Activated T-helper 17 cell treated with anti-CD3 and anti-CD28 coated beads, Interleukin-2, amount 50 U/mL, for 72 hours (primary cell): ENCODE measurements around the gene UBE2H. TPM values are rescaled to one million over a fixed set of nuclear protein-coding genes. Genes with fewer than 3 reads are reported as not detected.

Source experiments
- ATAC-seq: fragments of 150-1000 bp; cut with Tn5 transposase; replicated peaks from 2 replicates; pipeline ENCODE4 v1.10.0; 2021; ENCODE audit warnings: mild to moderate bottlenecking, moderate library complexity
- H3K27ac Mint-ChIP-seq: one replicate; pipeline ENCODE4 v1.8.0; 2022; ENCODE audit warnings: mixed read lengths
- H3K27me3 Mint-ChIP-seq: one replicate; pipeline ENCODE4 v1.8.0; 2022; ENCODE audit warnings: mixed read lengths
- H3K36me3 Mint-ChIP-seq: one replicate; pipeline ENCODE4 v1.8.0; 2022; ENCODE audit warnings: low read depth, mild to moderate bottlenecking, mixed read lengths
- H3K4me1 Mint-ChIP-seq: one replicate; pipeline ENCODE4 v1.8.0; 2022; ENCODE audit warnings: mixed read lengths
- H3K4me3 Mint-ChIP-seq: one replicate; pipeline ENCODE4 v1.8.0; 2022; ENCODE audit warnings: mild to moderate bottlenecking, mixed read lengths
- H3K9me3 Mint-ChIP-seq: one replicate; pipeline ENCODE4 v1.8.0; 2022; ENCODE audit warnings: mixed read lengths
- total RNA-seq, 2 donors: library from RNA; stranded (reverse); gene quantifications; one replicate each; pipeline ENCODE4 v1.2.3, GENCODE V29; 2022

UBE2H gene
- total RNA-seq, 2 donors from 2014 or later, result 27.8 to 54.0 TPM

- Mint-ChIP-seq H3K27ac (no peak overlapping the region), H3K9me3 (no peaks in the 10 kb centered on the region), H3K4me1 (no peaks in the 10 kb centered on the region), H3K4me3 (no peak overlapping the region), H3K27me3 (no peaks in the 10 kb centered on the region), H3K36me3 (peaks cover 21% of the 10 kb centered on the region)
- no peak for ATAC-seq
These were observed 12.4 kb downstream of the UBE2H start for GRCh38 chr7:129940329-129940728.

- H3K9me3 Mint-ChIP-seq, result no peaks in the 10 kb centered on the region
- H3K4me3 Mint-ChIP-seq, result no peak overlapping the region
- H3K27ac Mint-ChIP-seq, result no peak overlapping the region
- no peak for ATAC-seq
- no peaks in the 10 kb centered on the region for H3K4me1 Mint-ChIP-seq
- no peaks in the 10 kb centered on the region for H3K27me3 Mint-ChIP-seq
- H3K36me3 Mint-ChIP-seq, result peaks cover 16% of the 10 kb centered on the region
These were observed 12.9 kb downstream of the UBE2H start for GRCh38 chr7:129939881-129940280.

- Mint-ChIP-seq H3K27ac (no peak overlapping the region), H3K4me1 (peaks cover 5% of the 10 kb centered on the region)
These were observed 19.1 kb downstream of the UBE2H start for GRCh38 chr7:129933627-129934026.

GRCh38 chr7:129926618-129927017 is 26.1 kb downstream of the UBE2H start:
- ATAC-seq, result peak; percentile 53
- H3K27me3 Mint-ChIP-seq, result no peaks in the 10 kb centered on the region
- H3K4me3 Mint-ChIP-seq, result no peak overlapping the region
- peaks cover 21% of the 10 kb centered on the region for H3K4me1 Mint-ChIP-seq
- peaks cover 43% of the 10 kb centered on the region for H3K36me3 Mint-ChIP-seq
- H3K27ac Mint-ChIP-seq, result peak overlapping the region; percentile 22
- no peaks in the 10 kb centered on the region for H3K9me3 Mint-ChIP-seq

More at GRCh38 chr7:129933627-129934026, 19.1 kb downstream of the UBE2H start:
- Mint-ChIP-seq H3K4me3 (no peak overlapping the region), H3K27me3 (no peaks in the 10 kb centered on the region), H3K9me3 (no peaks in the 10 kb centered on the region), H3K36me3 (peaks cover 27% of the 10 kb centered on the region)
- ATAC-seq, result no peak

- Mint-ChIP-seq H3K27me3 (no peaks in the 10 kb centered on the region), H3K36me3 (peaks cover 52% of the 10 kb centered on the region), H3K4me1 (peaks cover 21% of the 10 kb centered on the region), H3K9me3 (no peaks in the 10 kb centered on the region), H3K4me3 (no peak overlapping the region), H3K27ac (no peak overlapping the region)
- no peak for ATAC-seq
These were observed 27.3 kb downstream of the UBE2H start for GRCh38 chr7:129925416-129926002.

- no peaks in the 10 kb centered on the region for H3K27me3 Mint-ChIP-seq
- peaks cover 23% of the 10 kb centered on the region for H3K4me1 Mint-ChIP-seq
- H3K27ac Mint-ChIP-seq, result peak overlapping the region; percentile 77
- H3K4me3 Mint-ChIP-seq, result peak overlapping the region; percentile 62
- H3K36me3 Mint-ChIP-seq, result peaks cover 51% of the 10 kb centered on the region
- no peaks in the 10 kb centered on the region for H3K9me3 Mint-ChIP-seq
- no peak for ATAC-seq
These were observed 28.2 kb downstream of the UBE2H start for GRCh38 chr7:129924602-129925001.

- Mint-ChIP-seq H3K27me3 (no peaks in the 10 kb centered on the region), H3K4me1 (peaks cover 23% of the 10 kb centered on the region), H3K9me3 (no peaks in the 10 kb centered on the region), H3K27ac (peak overlapping the region; percentile 77), H3K4me3 (peak overlapping the region; percentile 62), H3K36me3 (peaks cover 51% of the 10 kb centered on the region)
- ATAC-seq, result peak; percentile 83
These were observed 29.1 kb downstream of the UBE2H start for GRCh38 chr7:129923709-129924108.

GRCh38 chr7:129919492-129919891 is 33.3 kb downstream of the UBE2H start:
- Mint-ChIP-seq H3K4me1 (peaks cover 29% of the 10 kb centered on the region), H3K4me3 (no peak overlapping the region)

GRCh38 chr7:129918922-129919321 is 33.8 kb downstream of the UBE2H start:
- Mint-ChIP-seq H3K9me3 (no peaks in the 10 kb centered on the region), H3K4me1 (peaks cover 25% of the 10 kb centered on the region), H3K36me3 (peaks cover 37% of the 10 kb centered on the region), H3K27ac (peak overlapping the region; percentile 55), H3K4me3 (no peak overlapping the region), H3K27me3 (no peaks in the 10 kb centered on the region)
- ATAC-seq, result no peak

More at GRCh38 chr7:129919492-129919891, 33.3 kb downstream of the UBE2H start:
- H3K36me3 Mint-ChIP-seq, result peaks cover 39% of the 10 kb centered on the region
- no peaks in the 10 kb centered on the region for H3K27me3 Mint-ChIP-seq
- H3K9me3 Mint-ChIP-seq, result no peaks in the 10 kb centered on the region
- no peak for ATAC-seq
- H3K27ac Mint-ChIP-seq, result peak overlapping the region; percentile 55

GRCh38 chr7:129917934-129918333 is 34.8 kb downstream of the UBE2H start:
- Mint-ChIP-seq H3K4me3 (no peak overlapping the region), H3K4me1 (peaks cover 19% of the 10 kb centered on the region), H3K27ac (no peak overlapping the region), H3K27me3 (no peaks in the 10 kb centered on the region), H3K9me3 (no peaks in the 10 kb centered on the region), H3K36me3 (peaks cover 30% of the 10 kb centered on the region)
- ATAC-seq, result no peak

- peaks cover 34% of the 10 kb centered on the region for H3K4me1 Mint-ChIP-seq
- H3K36me3 Mint-ChIP-seq, result peaks cover 27% of the 10 kb centered on the region
- H3K27ac Mint-ChIP-seq, result no peak overlapping the region
- H3K9me3 Mint-ChIP-seq, result no peaks in the 10 kb centered on the region
- H3K27me3 Mint-ChIP-seq, result no peaks in the 10 kb centered on the region
- no peak overlapping the region for H3K4me3 Mint-ChIP-seq
- ATAC-seq, result no peak
These were observed 38.1 kb downstream of the UBE2H start for GRCh38 chr7:129914536-129915272.

- no peak overlapping the region for H3K27ac Mint-ChIP-seq
- H3K27me3 Mint-ChIP-seq, result no peaks in the 10 kb centered on the region
- peaks cover 14% of the 10 kb centered on the region for H3K36me3 Mint-ChIP-seq
- ATAC-seq, result no peak
- H3K4me3 Mint-ChIP-seq, result no peak overlapping the region
- H3K9me3 Mint-ChIP-seq, result no peaks in the 10 kb centered on the region
- H3K4me1 Mint-ChIP-seq, result peaks cover 39% of the 10 kb centered on the region
These were observed 39.3 kb downstream of the UBE2H start for GRCh38 chr7:129913428-129913827.

GRCh38 chr7:129911790-129912189 is 41.0 kb downstream of the UBE2H start:
- Mint-ChIP-seq H3K27me3 (no peaks in the 10 kb centered on the region), H3K27ac (peak overlapping the region; percentile 52), H3K9me3 (peaks cover 4% of the 10 kb centered on the region), H3K4me1 (peaks cover 49% of the 10 kb centered on the region), H3K36me3 (peaks cover 10% of the 10 kb centered on the region), H3K4me3 (no peak overlapping the region)
- ATAC-seq, result no peak

GRCh38 chr7:129909669-129910068 is 43.1 kb downstream of the UBE2H start:
- no peak overlapping the region for H3K4me3 Mint-ChIP-seq
- H3K4me1 Mint-ChIP-seq, result peaks cover 58% of the 10 kb centered on the region
- peak overlapping the region; percentile 52 for H3K27ac Mint-ChIP-seq
- no peaks in the 10 kb centered on the region for H3K27me3 Mint-ChIP-seq
- peaks cover 4% of the 10 kb centered on the region for H3K9me3 Mint-ChIP-seq
- H3K36me3 Mint-ChIP-seq, result peaks cover 21% of the 10 kb centered on the region
- no peak for ATAC-seq

GRCh38 chr7:129908181-129908580 is 44.6 kb downstream of the UBE2H start:
- Mint-ChIP-seq H3K36me3 (peaks cover 28% of the 10 kb centered on the region), H3K27ac (peak overlapping the region; percentile 1), H3K27me3 (no peaks in the 10 kb centered on the region), H3K9me3 (peaks cover 4% of the 10 kb centered on the region), H3K4me1 (peaks cover 68% of the 10 kb centered on the region), H3K4me3 (peak overlapping the region; percentile 66)
- ATAC-seq, result no peak
